ENCODE results near the gene MRPS12.
"Not testable (repeated sequence)": the region's sequence is repeated elsewhere in the genome, so short reads cannot be mapped to it uniquely, and the experiment has no call there.

MRPS12 gene

DNA sequence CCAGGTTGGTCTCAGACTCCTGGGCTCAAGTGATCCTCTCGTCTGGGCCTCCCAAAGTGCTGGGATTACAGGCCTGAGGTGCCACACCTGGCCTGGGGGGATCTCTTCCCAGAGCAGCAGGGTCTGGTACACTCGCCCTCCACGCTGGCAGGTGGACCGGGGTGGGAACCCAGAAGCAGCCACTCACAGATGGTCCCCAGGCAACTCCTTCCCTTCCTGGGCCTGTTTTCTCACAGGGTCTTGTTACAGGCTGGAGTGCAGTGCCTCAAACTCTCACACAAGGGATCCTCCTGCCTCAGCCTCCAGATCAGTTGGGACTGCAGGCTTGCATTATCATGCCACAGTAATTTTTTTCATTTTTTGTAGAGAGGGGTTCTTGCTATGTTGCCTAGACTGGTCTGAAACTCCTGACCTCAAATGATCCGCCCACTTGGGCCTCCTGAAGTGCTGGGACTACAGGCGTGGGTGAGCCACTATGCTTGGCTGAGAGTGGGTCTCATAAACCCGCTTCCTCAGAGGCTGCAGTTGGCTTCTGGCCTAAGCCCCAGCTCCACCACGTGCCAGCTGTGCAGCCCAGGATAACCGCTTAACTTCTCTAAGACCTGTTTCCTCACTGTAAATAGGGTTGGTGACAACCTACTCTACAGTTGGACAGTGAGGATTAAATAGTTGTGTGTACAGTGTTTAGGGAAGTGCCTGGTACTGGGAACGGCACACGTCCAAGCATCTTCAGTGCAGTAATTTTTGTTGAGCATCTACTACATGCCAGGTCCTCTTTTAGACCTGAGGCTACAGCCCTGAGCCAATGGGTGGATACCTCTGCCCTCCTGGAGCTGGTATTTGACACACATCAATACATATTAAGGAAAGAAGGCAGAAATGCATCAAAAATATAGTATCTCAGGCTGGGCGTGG, 17.9 kb upstream of the MRPS12 start:
- DNase-seq, result no peak

- no peak for DNase-seq
Measured at GRCh38 chr19:38913958-38914357, 16.8 kb upstream of the MRPS12 start.

DNA sequence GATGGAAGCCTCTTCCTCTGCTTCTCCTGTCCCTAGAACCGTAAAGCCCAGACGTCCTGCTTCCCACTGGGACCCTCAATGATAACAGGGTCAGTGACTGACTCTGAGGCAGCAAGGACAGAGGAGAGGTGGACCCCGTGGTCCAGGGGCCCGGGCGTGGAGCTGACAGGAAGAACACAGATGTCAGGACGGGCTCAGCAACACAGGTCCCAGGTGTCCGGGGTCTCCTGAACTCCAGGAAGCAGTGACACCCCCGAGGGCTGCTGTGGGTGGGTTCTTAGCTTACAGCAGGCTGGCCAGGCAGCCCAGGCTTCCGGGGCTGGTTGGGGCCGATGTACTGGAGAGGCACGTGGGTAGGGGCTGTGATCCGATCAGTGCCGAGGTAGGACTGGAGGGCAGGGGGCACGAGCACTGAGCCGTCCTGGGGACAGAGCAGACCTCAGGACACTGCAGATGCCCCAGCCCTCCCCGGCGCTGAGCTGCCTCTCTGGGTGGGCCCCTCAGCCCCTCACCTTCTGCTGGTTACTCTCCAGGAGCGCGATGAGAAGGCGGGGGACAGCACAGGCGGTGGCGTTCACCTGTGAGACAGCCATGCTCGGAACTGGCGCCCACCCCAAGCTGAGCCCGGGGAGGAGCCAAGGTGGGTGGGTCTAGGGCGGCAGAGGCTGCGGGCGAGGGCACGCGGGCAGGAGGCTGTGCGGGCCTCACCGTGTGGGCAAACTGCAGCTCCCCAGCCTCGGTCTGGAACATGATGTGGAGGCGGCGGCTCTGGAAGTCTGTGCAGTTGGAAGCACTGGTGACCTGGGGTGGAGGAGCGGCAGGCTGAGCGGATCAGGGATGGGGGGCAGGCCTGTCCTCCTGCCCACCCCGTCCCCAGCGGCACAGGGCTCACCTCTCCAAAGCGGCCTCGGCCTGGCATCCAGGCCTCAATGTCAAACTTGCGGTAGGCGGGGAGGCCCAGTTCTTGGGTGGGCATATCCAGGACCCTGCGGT, 15.1 kb upstream of the MRPS12 start:
- no peak for DNase-seq

DNA sequence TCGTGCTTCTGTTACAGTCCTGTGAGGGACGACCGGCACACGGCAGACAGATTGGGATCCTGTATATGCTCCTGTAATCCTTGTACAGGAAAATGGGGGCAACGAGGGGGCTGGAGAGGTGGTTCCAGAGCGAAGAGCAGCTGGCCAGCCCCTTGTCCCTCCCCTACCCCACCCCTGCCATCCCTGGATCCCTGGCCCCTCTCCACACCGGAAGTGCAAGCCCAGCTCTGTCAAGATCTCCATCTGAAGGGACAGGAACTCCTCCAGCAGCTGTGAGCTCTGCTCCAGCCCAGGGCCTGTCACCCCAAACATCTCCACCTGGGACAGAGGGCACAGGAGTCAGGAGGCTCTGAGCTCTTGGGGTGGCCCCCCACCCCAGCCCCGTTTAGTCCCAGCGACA, 13.2 kb upstream of the MRPS12 start:
- no peak for DNase-seq

DNA sequence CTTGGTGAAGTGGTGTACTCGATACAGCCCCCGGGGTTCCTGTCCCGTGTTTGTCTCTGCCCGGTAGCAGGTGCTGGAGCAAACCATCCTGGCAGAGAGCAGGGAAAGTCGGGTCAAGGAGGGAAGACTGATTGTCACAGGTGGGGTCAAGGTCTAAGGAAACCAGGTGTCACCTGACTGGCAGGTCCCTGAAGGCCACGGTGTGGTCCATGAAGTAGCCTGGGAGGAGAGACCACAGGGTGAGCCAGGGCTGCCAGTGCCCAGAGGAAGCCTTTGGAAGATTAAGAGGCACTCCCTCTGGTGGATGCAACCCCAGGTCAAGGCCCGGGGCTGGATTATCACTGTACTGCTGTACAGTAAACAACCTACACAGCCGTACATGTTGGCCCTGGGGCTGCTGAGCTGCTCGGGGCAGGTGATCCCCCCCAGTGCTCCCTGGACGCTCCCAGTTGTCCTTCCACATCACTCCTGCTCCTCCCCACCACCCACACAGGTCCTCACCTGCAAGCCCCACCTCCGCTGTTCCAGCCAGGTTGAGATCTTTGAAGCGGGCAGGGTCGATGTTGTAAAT, 12.7 kb upstream of the MRPS12 start:
- DNase-seq, result no peak

DNA sequence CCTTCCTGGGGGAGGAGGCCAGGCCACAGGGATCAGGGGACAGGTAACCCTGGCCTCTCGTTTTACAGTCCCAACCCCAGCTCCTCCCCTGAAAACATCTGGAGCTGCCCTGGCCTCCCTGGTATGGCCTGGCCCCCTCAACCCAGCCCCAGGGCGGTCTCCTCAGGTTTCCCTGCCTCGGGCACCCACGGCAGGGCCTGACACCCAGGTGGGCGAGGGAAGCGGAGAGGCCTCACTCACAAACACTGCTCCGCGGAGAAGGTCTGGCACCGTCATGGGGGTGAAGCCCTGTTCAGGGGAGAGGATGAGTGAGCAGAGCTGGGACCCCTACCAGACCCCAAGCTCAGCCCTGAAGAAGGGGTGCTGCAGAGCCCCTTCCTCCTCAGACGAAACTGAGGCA, 12.2 kb upstream of the MRPS12 start:
- DNase-seq, result no peak

- DNase-seq, result no peak
Measured at GRCh38 chr19:38919837-38920601, 10.7 kb upstream of the MRPS12 start.

GRCh38 chr19:38920602-38921419, 9.9 kb upstream of the MRPS12 start:
- DNase-seq, result no peak

DNA sequence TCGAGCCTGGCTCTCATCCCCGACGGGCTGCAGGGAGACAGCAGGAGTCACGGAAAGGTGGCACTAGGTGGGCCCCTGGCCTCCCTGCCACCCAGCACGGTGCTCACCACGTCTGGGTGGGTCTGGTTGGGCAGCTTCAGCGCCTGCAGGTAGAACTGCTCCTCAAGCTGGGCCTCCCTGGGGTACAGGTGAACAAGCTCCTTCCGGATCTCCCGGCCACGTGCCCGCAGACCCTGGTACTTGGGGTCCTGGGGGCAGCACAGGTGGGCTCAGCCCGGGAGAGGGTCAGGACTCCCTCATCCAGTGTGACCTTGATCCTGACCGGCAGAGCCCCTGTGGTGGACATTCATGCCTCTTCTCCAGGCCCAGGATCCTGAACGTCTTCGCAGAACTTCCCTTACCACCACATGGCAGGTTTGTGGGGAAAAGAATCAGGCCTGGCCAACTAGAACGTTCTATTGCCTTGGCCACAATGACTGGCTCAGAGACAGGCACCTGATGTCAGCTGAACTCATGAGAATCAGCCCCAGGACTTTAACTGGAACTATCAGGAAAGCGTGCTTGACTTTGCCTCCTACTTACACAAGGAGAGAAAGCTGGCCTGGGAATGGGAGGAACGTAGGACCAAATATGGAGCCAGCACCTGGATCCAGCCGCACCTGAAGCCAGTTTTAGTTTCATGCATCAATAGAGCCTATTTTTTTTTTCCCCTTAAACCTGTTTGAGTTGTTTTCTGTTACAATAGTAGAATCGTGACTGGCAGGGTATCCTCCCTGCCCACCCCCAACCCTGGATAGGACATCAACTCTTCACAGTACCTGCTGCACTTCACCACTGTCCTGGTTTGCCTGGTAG, 9.1 kb upstream of the MRPS12 start:
- no peak for DNase-seq

GRCh38 chr19:38922482-38922881, 8.3 kb upstream of the MRPS12 start:
- DNase-seq, result no peak

GRCh38 chr19:38924388-38924787, 6.4 kb upstream of the MRPS12 start:
- DNase-seq, result no peak

- DNase-seq, result no peak
Measured at GRCh38 chr19:38928391-38929001, 2.2 kb upstream of the MRPS12 start.

DNA sequence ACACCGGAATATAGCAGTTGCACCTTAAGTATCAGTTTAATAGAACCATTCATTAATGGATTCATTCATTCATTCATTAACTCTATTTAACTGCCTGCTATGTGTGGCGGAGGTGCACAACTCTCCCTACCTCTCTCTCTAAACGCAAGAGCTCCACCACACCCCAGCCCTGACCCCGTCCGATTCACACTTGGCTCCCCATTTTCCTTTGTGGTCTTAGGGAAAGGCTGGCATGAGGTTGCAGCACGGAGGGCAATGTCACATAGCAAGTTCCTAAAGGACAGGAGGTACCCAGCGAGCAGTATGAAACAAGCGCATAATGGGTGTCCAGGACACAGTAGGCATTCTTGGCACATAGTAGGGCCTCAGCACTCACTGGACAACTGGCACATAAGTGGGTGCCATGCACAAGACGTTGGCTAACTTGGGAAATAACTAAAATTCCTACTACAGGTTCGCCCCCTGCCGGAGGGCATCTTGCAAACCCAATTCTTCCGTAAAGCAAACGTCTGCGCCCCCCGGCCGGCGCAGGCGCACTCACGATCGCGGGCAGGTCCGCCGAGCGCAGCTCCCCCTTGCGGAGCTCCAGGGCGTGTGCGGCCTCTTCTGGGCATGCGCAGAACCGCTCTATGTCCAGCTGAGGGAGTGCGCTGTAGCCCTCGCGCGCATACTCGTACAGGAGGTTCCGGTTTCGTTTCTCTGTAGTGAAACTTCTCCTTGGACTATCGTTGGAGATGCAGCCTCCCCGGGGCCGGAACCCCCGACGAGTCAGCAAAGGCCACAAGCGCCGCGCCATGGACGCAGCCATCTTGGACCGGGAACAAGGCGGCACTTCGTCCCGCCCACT, 592 bp upstream of the MRPS12 start, which contains the start of gene SARS2:
SARS2 (minus strand) TSS at position 835 of the 847 bp plus-strand sequence; CDS start at position 808, 27 bp downstream.
- DNase-seq, result peak; percentile 90 to 92

- DNase-seq, result no peak
Measured at GRCh38 chr19:38931521-38931793, 713 bp downstream of the MRPS12 start.

GRCh38 chr19:38932425-38933179, 1.9 kb downstream of the MRPS12 start:
- DNase-seq, result peak; percentile 31 to 47

DNA sequence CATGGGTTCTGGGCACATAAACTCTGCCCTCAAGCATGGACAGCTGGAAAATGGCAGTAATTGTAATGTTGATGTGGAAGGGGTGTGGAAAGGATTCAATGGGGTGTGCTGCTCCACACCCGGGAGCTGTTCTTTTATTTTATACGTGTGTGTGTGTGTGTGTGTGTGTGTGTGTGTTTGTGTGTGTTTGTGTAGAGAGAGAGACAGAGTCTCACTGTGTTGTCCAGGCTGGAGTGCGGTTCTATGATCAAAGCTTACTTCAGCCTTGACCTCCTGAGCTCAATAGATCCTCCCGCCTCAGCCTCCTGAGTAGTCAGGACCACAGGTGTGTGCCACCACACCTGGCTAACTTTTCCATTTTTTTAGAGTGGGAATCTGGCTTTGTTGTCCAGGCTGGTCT, 2.8 kb downstream of the MRPS12 start:
- no peak for DNase-seq

DNA sequence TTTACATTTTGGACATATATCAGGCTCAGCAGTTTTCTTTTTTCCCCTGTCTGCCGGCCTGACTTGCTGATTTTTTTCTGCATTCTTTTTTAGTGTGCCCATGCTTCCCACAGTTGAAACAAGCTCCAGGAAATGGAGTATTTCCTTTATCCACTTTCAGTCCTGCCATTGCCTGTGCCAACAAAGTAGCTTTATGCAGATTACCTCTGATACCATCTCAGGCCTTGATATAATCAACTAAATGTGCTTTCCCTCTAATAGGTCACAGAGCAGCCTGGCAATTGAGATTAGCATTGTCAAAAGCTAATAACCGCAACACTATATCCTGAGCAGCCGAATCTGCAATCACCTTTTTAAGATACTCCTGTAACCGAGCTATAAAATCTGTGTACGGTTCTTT, 9.2 kb downstream of the MRPS12 start:
- DNase-seq, result no peak

- not testable (repeated sequence) for DNase-seq
Measured at GRCh38 chr19:38941466-38941865, 10.7 kb downstream of the MRPS12 start.
